HepG2 (cell line): ENCODE results near the gene FKBP8. TPM values are rescaled to one million over a fixed set of nuclear protein-coding genes. Genes with fewer than 3 reads are reported as not detected.

Experiments used
- ARID2 ChIP-seq: sonication (generic); formaldehyde crosslinking; IDR thresholded peaks from 2 replicates; pipeline ENCODE4 v1.8.1; 2022; ENCODE audit warnings: mild to moderate bottlenecking, missing genetic modification reagents, borderline replicate concordance
- ARNT2 ChIP-seq: sonication (generic); formaldehyde crosslinking; IDR thresholded peaks from 2 replicates; pipeline ENCODE4 v1.8.0; 2022; ENCODE audit warnings: mild to moderate bottlenecking, low read depth, missing genetic modification reagents, moderate library complexity
- ESRRA ChIP-seq: sonication (generic); formaldehyde crosslinking; IDR thresholded peaks from 2 replicates; pipeline ENCODE4 v1.5.1; 2020; ENCODE audit warnings: mild to moderate bottlenecking, low read depth, missing genetic modification reagents
- HOXA3 ChIP-seq: sonication (generic); formaldehyde crosslinking; IDR thresholded peaks from 2 replicates; pipeline ENCODE4 v1.5.0; 2020; ENCODE audit warnings: missing genetic modification reagents
- MAFF ChIP-seq: IDR thresholded peaks from 2 replicates; pipeline ENCODE4 v1.6.1; 2011; ENCODE audit warnings: low read depth, low read length, improper control_type of control experiment
- NFYC ChIP-seq: IDR thresholded peaks from 2 replicates; pipeline ENCODE4 v1.6.1; 2016; ENCODE audit warnings: missing genetic modification reagents, missing compliant biosample characterization
- POLR2AphosphoS5 ChIP-seq: IDR thresholded peaks from 2 replicates; pipeline ENCODE4 v1.6.1; 2012; ENCODE audit warnings: low read depth, low read length
- PRMT3 ChIP-seq: sonication (generic); formaldehyde crosslinking; IDR thresholded peaks from 2 replicates; pipeline ENCODE4 v1.8.1; 2022; ENCODE audit warnings: low read depth, mild to moderate bottlenecking, moderate library complexity, missing genetic modification reagents, borderline replicate concordance
- SP4 ChIP-seq: sonication (generic); formaldehyde crosslinking; IDR thresholded peaks from 2 replicates; pipeline ENCODE4 v1.8.1; 2023; ENCODE audit warnings: mild to moderate bottlenecking, missing genetic modification reagents
- TBP ChIP-seq: sonication (generic); formaldehyde crosslinking; IDR thresholded peaks from 2 replicates; pipeline ENCODE4 v1.5.0; 2020; ENCODE audit warnings: missing genetic modification reagents
- TRAFD1 ChIP-seq: sonication (generic); formaldehyde crosslinking; IDR thresholded peaks from 2 replicates; pipeline ENCODE4 v1.5.1; 2020; ENCODE audit warnings: missing genetic modification reagents, mild to moderate bottlenecking, borderline replicate concordance
- ZBTB1 ChIP-seq: sonication (generic); formaldehyde crosslinking; IDR thresholded peaks from 2 replicates; pipeline ENCODE4 v1.4.0; 2020; ENCODE audit warnings: missing genetic modification reagents, borderline replicate concordance
- ZBTB7A ChIP-seq: sonication (generic); formaldehyde crosslinking; IDR thresholded peaks from 2 replicates; pipeline ENCODE4 v1.8.0; 2022; ENCODE audit warnings: mild to moderate bottlenecking, missing genetic modification reagents
- ZNF232 ChIP-seq: sonication (generic); formaldehyde crosslinking; IDR thresholded peaks from 2 replicates; pipeline ENCODE4 v1.4.0; 2020; ENCODE audit warnings: missing genetic modification reagents, borderline replicate concordance
- ZNF552 ChIP-seq: sonication (generic); formaldehyde crosslinking; IDR thresholded peaks from 2 replicates; pipeline ENCODE4 v1.9.0; 2022; ENCODE audit warnings: missing genetic modification reagents, mild to moderate bottlenecking, borderline replicate concordance
- ZNF878 ChIP-seq: sonication (generic); formaldehyde crosslinking; IDR thresholded peaks from 2 replicates; pipeline ENCODE4 v1.8.1; 2023; ENCODE audit warnings: mild to moderate bottlenecking, missing genetic modification reagents, moderate library complexity
- ZSCAN9 ChIP-seq: IDR thresholded peaks from 2 replicates; pipeline ENCODE4 v1.6.1; 2016; ENCODE audit warnings: borderline replicate concordance
- polyA plus RNA-seq, 8 experiments: library from polyadenylated mRNA; depleted of rRNA in 3 of 8; stranded (reverse) in 7 of 8; unstranded in 1 of 8; fragments of >200 nt; fragmentation: Illumina TruSeq in 4 of 8; extraction: Trizol in 4 of 8; gene quantifications; 2 replicates each; pipeline versions ENCODE4 v1.2.1 to v1.2.3, GENCODE V29; 2011 to 2016; ENCODE audit warnings: low read depth in 4 of 8, missing spikeins in 1 of 8, mixed read lengths in 1 of 8; ENCODE audit not compliant: insufficient read depth in 1 of 8
- total RNA-seq, 5 experiments: library from RNA; depleted of rRNA; stranded (reverse); fragments of >200 nt; fragmentation: Illumina TruSeq; extraction: Trizol; gene quantifications; 2 replicates each; pipeline ENCODE4 v1.2.3, GENCODE V29; 2016; ENCODE audit warnings: low read depth in 1 of 5
- TF ChIP-seq, protein P1 (sequence below): sonication (generic); formaldehyde crosslinking; IDR thresholded peaks from one replicate; pipeline ENCODE4 v1.5.1; 2020; ENCODE audit warnings: mild to moderate bottlenecking, missing genetic modification reagents; ENCODE audit errors: not compliant biosample characterization
- TF ChIP-seq, protein P2 (sequence below): sonication (generic); formaldehyde crosslinking; IDR thresholded peaks from 2 replicates; pipeline ENCODE4 v1.4.0; 2020; ENCODE audit warnings: missing genetic modification reagents, borderline replicate concordance

The FKBP8 gene
- total and polyA plus RNA-seq, 2 of the 13 experiments (the other 11 are each of a cell fraction or from before 2014, with no cell fraction given) = 81.7 to 93.9 TPM

- TF ChIP-seq, protein P1, sequence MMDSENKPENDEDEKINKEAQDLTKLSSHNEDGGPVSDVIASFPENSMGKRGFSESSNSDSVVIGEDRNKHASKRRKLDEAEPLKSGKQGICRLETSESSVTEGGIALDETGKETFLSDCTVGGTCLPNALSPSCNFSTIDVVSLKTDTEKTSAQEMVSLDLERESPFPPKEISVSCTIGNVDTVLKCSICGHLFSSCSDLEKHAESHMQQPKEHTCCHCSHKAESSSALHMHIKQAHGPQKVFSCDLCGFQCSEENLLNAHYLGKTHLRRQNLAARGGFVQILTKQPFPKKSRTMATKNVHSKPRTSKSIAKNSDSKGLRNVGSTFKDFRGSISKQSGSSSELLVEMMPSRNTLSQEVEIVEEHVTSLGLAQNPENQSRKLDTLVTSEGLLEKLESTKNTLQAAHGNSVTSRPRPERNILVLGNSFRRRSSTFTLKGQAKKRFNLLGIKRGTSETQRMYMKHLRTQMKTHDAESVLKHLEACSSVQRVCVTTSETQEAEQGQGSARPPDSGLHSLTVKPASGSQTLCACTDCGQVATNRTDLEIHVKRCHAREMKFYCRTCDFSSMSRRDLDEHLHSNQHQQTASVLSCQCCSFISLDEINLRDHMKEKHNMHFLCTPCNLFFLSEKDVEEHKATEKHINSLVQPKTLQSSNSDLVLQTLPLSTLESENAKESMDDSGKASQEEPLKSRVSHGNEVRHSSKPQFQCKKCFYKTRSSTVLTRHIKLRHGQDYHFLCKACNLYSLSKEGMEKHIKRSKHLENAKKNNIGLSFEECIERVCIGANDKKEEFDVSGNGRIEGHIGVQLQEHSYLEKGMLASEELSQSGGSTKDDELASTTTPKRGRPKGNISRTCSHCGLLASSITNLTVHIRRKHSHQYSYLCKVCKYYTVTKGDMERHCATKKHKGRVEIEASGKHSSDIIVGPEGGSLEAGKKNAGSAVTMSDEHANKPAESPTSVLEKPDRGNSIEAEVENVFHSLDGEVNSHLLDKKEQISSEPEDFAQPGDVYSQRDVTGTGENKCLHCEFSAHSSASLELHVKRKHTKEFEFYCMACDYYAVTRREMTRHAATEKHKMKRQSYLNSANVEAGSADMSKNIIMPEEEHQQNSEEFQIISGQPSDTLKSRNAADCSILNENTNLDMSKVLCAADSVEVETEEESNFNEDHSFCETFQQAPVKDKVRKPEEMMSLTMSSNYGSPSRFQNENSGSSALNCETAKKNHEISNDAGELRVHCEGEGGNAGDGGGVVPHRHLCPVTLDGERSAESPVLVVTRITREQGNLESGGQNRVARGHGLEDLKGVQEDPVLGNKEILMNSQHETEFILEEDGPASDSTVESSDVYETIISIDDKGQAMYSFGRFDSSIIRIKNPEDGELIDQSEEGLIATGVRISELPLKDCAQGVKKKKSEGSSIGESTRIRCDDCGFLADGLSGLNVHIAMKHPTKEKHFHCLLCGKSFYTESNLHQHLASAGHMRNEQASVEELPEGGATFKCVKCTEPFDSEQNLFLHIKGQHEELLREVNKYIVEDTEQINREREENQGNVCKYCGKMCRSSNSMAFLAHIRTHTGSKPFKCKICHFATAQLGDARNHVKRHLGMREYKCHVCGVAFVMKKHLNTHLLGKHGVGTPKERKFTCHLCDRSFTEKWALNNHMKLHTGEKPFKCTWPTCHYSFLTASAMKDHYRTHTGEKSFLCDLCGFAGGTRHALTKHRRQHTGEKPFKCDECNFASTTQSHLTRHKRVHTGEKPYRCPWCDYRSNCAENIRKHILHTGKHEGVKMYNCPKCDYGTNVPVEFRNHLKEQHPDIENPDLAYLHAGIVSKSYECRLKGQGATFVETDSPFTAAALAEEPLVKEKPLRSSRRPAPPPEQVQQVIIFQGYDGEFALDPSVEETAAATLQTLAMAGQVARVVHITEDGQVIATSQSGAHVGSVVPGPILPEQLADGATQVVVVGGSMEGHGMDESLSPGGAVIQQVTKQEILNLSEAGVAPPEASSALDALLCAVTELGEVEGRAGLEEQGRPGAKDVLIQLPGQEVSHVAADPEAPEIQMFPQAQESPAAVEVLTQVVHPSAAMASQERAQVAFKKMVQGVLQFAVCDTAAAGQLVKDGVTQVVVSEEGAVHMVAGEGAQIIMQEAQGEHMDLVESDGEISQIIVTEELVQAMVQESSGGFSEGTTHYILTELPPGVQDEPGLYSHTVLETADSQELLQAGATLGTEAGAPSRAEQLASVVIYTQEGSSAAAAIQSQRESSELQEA (CRISPR knock-in tag) = no peak
- TF ChIP-seq ZNF878 (CRISPR knock-in tag) (no peak), ZNF232 (CRISPR knock-in tag) (no peak), PRMT3 (CRISPR knock-in tag) (no peak; the same call in 1 of the 2 replicates), TRAFD1 (CRISPR knock-in tag) (no peak), ZSCAN9 (CRISPR knock-in tag) (0 out of 2 replicates have a peak, but pooled peaks have one; percentile 17), SP4 (CRISPR knock-in tag) (no peak), POLR2AphosphoS5 (no peak; the same call in 1 of the 2 replicates), ZNF552 (CRISPR knock-in tag) (no peak), MAFF (no peak), ARID2 (CRISPR knock-in tag) (no peak), NFYC (CRISPR knock-in tag) (no peak), ARNT2 (CRISPR knock-in tag) (no peak), ESRRA (CRISPR knock-in tag) (no peak), ZBTB7A (CRISPR knock-in tag) (no peak), HOXA3 (CRISPR knock-in tag) (0 out of 2 replicates have a peak, but pooled peaks have one; percentile 22), ZBTB1 (CRISPR knock-in tag) (no peak), TBP (CRISPR knock-in tag) (no peak)
- TF ChIP-seq, protein P2, sequence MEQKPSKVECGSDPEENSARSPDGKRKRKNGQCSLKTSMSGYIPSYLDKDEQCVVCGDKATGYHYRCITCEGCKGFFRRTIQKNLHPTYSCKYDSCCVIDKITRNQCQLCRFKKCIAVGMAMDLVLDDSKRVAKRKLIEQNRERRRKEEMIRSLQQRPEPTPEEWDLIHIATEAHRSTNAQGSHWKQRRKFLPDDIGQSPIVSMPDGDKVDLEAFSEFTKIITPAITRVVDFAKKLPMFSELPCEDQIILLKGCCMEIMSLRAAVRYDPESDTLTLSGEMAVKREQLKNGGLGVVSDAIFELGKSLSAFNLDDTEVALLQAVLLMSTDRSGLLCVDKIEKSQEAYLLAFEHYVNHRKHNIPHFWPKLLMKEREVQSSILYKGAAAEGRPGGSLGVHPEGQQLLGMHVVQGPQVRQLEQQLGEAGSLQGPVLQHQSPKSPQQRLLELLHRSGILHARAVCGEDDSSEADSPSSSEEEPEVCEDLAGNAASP (CRISPR knock-in tag) = 0 out of 2 replicates have a peak, but pooled peaks have one; percentile 13
Observed at GRCh38 chr19:18587962-18588610, 44.7 kb upstream of the FKBP8 start (continued).
